Trophoblast cell (in vitro differentiated cells and primary cell): ENCODE results near the gene CDC42EP5.

ENCODE experiments used
- DNase-seq, 2 donors: peaks; one replicate each; pipeline ENCODE4 v3.0.0-alpha.2; 2016
- H2AFZ ChIP-seq: 2 replicates; pipeline ENCODE4 v1.6.1; 2013; ENCODE audit warnings: low read length, moderate library complexity, mild to moderate bottlenecking; ENCODE audit not compliant: insufficient read depth, poor library complexity
- H2AK5ac ChIP-seq: 2 replicates; pipeline ENCODE4 v1.6.1; 2013; ENCODE audit warnings: mild to moderate bottlenecking, low read length
- H2BK120ac ChIP-seq: 2 replicates; pipeline ENCODE4 v1.6.1; 2013; ENCODE audit warnings: low read length, mild to moderate bottlenecking, moderate library complexity; ENCODE audit not compliant: insufficient read depth, poor library complexity
- H2BK12ac ChIP-seq: 2 replicates; pipeline ENCODE4 v1.6.1; 2013; ENCODE audit warnings: mild to moderate bottlenecking, low read length, moderate library complexity
- H2BK5ac ChIP-seq: 2 replicates; pipeline ENCODE4 v1.6.1; 2013; ENCODE audit warnings: low read length, low read depth, moderate library complexity, mild to moderate bottlenecking; ENCODE audit not compliant: poor library complexity
- H3K14ac ChIP-seq: 2 replicates; pipeline ENCODE4 v1.6.1; 2013; ENCODE audit warnings: mild to moderate bottlenecking, low read length
- H3K18ac ChIP-seq: 2 replicates; pipeline ENCODE4 v1.6.1; 2013; ENCODE audit warnings: mild to moderate bottlenecking, low read length
- H3K23ac ChIP-seq: 2 replicates; pipeline ENCODE4 v1.6.1; 2013; ENCODE audit warnings: low read length
- H3K27ac ChIP-seq: 2 replicates; pipeline ENCODE4 v1.5.1; 2013; ENCODE audit warnings: low read depth, mild to moderate bottlenecking, inconsistent platforms, low read length, moderate library complexity
- H3K27me3 ChIP-seq: 2 replicates; pipeline ENCODE4 v1.6.1; 2013; ENCODE audit warnings: inconsistent platforms, mild to moderate bottlenecking, low read length, moderate library complexity; ENCODE audit not compliant: insufficient read depth
- H3K36me3 ChIP-seq, 2 experiments: 1 replicate in 1 of 2; 2 replicates in 1 of 2; pipeline ENCODE4 v1.6.1; 2013; ENCODE audit warnings: low read length in 2 of 2, mild to moderate bottlenecking in 2 of 2, moderate library complexity in 1 of 2; ENCODE audit not compliant: insufficient read depth in 2 of 2, control insufficient read depth in 1 of 2
- H3K4ac ChIP-seq: 2 replicates; pipeline ENCODE4 v1.6.1; 2013; ENCODE audit warnings: low read depth, mild to moderate bottlenecking, low read length, moderate library complexity
- H3K4me1 ChIP-seq, 2 experiments: 1 replicate in 1 of 2; 2 replicates in 1 of 2; pipeline ENCODE4 v1.6.1; 2013; ENCODE audit warnings: low read length in 2 of 2, mild to moderate bottlenecking in 2 of 2, moderate library complexity in 1 of 2; ENCODE audit not compliant: insufficient read depth in 2 of 2, control insufficient read depth in 1 of 2
- H3K4me2 ChIP-seq: 2 replicates; pipeline ENCODE4 v1.6.1; 2013; ENCODE audit warnings: inconsistent platforms, mild to moderate bottlenecking, low read length, moderate library complexity
- H3K4me3 ChIP-seq: 2 replicates; pipeline ENCODE4 v1.5.1; 2013; ENCODE audit warnings: mild to moderate bottlenecking, low read depth, low read length, inconsistent platforms
- H3K79me1 ChIP-seq: one replicate; pipeline ENCODE4 v1.6.1; 2013; ENCODE audit warnings: low read length
- H3K79me2 ChIP-seq: 2 replicates; pipeline ENCODE4 v1.6.1; 2013; ENCODE audit warnings: low read length, mild to moderate bottlenecking; ENCODE audit not compliant: control insufficient read depth, insufficient read depth, poor library complexity
- H3K9ac ChIP-seq: 2 replicates; pipeline ENCODE4 v1.6.1; 2013; ENCODE audit warnings: mild to moderate bottlenecking, low read length
- H3K9me3 ChIP-seq: 2 replicates; pipeline ENCODE4 v1.6.1; 2013; ENCODE audit warnings: low read depth, mild to moderate bottlenecking, control low read depth, inconsistent platforms, low read length; ENCODE audit not compliant: insufficient read depth
- H4K12ac ChIP-seq: 2 replicates; pipeline ENCODE4 v1.6.1; 2013; ENCODE audit warnings: low read depth, mild to moderate bottlenecking, low read length, moderate library complexity
- H4K8ac ChIP-seq: 2 replicates; pipeline ENCODE4 v1.6.1; 2013; ENCODE audit warnings: low read depth, mild to moderate bottlenecking, low read length, moderate library complexity
- H4K91ac ChIP-seq: one replicate; pipeline ENCODE4 v1.6.1; 2013; ENCODE audit warnings: low read depth, mild to moderate bottlenecking, low read length, moderate library complexity
- WGBS: extraction: QIAGEN DNeasy Blood & Tissue Kit; methylation state at CpG from one replicate; pipeline ENCODE4 v1.1.7; 2013; ENCODE audit warnings: missing lambda C conversion rate; ENCODE audit not compliant: insufficient read length, insufficient coverage; ENCODE audit errors: extremely low coverage; 5-methylcytosine and 5-hydroxymethylcytosine counted together

CDC42EP5 gene

DNA sequence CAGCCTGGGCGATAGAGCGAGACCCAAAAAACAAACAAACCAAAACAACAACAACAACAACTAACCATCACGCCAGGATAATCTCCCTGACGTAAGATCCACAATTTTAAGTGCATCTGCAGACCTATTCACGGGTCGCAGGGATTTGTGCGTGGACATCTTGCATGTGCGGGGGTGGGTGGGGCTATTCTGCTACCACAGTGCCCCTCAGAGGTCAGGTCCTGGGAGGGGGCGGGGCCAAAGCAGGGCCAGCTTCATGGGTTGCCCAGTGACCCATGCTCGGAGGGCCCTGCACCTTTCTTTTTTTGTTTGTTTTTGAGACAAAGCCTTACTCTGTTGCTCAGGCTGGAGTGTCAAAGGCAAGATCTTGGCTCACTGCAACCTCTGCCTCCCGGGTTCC lies 2.6 kb upstream of the CDC42EP5 start:
- H3K4me1 ChIP-seq, result peaks cover 12 to 18% of the 10 kb centered on the region in 2 experiments
- no peak overlapping the region for H4K91ac ChIP-seq
- no peak overlapping the region for H3K14ac ChIP-seq
- H3K27me3 ChIP-seq, result peaks cover 7% of the 10 kb centered on the region
- H2BK12ac ChIP-seq, result no peak overlapping the region
- no peaks in the 10 kb centered on the region for H3K9me3 ChIP-seq
- no peak overlapping the region for H3K4me2 ChIP-seq
- H2BK120ac ChIP-seq, result no peak overlapping the region
- H3K27ac ChIP-seq, result no peak overlapping the region
- no peak overlapping the region for H3K4ac ChIP-seq
- H3K79me1 ChIP-seq, result peaks cover 5% of the 10 kb centered on the region
- DNase-seq, result no peak
- H3K36me3 ChIP-seq, result no peaks in the 10 kb centered on the region
- H2AK5ac ChIP-seq, result no peak overlapping the region
- no peak overlapping the region for H3K9ac ChIP-seq
- H3K4me3 ChIP-seq, result no peak overlapping the region
- H2AFZ ChIP-seq, result no peak overlapping the region
- no peak overlapping the region for H4K8ac ChIP-seq
- no peak overlapping the region for H2BK5ac ChIP-seq
- H3K18ac ChIP-seq, result no peak overlapping the region
- H3K23ac ChIP-seq, result no peak overlapping the region
- WGBS, result no CpG with 5 or more reads among the region's 11 CpGs
- H4K12ac ChIP-seq, result no peak overlapping the region
- H3K79me2 ChIP-seq, result no peaks in the 10 kb centered on the region

DNA sequence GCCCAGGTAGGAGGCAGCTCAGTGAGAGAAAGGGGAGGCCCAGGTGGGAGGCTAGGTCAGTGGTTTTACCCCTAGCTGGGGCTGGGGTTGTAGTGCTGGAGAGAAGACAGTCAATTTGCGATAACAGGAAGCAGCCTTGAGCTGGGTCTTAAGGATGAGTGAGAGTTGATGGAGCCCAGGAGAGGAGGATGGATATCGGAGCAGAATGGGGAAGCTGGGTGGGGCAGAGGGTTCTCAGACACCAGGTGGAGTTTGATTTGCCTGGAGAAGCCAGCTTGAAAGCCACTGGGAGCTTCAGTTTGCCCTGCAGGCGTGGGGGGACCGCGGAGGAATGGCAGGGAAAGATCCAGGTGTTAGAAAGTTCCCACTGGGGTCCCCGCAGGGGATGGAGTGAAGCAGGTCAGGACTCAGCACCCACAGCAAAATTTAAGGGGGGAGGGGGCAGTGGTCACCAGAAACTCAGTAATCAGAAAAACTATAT lies 836 bp upstream of the CDC42EP5 start:
- H3K4me3 ChIP-seq, result no peak overlapping the region
- H3K4ac ChIP-seq, result no peak overlapping the region
- WGBS, result no CpG with 5 or more reads among the region's 6 CpGs
- peaks cover 12% of the 10 kb centered on the region for H3K27me3 ChIP-seq
- H3K4me1 ChIP-seq, result peaks cover 12 to 19% of the 10 kb centered on the region in 2 experiments
- peak overlapping the region; percentile 38 for H2AFZ ChIP-seq
- H2BK5ac ChIP-seq, result peak overlapping the region; percentile 7
- H4K12ac ChIP-seq, result no peak overlapping the region
- H4K8ac ChIP-seq, result peak overlapping the region; percentile 59
- H2BK120ac ChIP-seq, result no peak overlapping the region
- no peaks in the 10 kb centered on the region for H3K36me3 ChIP-seq
- H3K9me3 ChIP-seq, result no peaks in the 10 kb centered on the region
- H3K79me2 ChIP-seq, result no peaks in the 10 kb centered on the region
- peak overlapping the region; percentile 48 for H3K14ac ChIP-seq
- no peak for DNase-seq
- no peak overlapping the region for H3K23ac ChIP-seq
- no peak overlapping the region for H3K9ac ChIP-seq
- H3K27ac ChIP-seq, result peak overlapping the region; percentile 11
- no peak overlapping the region for H3K18ac ChIP-seq
- peak overlapping the region; percentile 35 for H2BK12ac ChIP-seq
- H3K4me2 ChIP-seq, result no peak overlapping the region
- peak overlapping the region; percentile 29 for H4K91ac ChIP-seq
- H3K79me1 ChIP-seq, result peaks cover 5% of the 10 kb centered on the region
- peak overlapping the region; percentile 11 for H2AK5ac ChIP-seq

DNA sequence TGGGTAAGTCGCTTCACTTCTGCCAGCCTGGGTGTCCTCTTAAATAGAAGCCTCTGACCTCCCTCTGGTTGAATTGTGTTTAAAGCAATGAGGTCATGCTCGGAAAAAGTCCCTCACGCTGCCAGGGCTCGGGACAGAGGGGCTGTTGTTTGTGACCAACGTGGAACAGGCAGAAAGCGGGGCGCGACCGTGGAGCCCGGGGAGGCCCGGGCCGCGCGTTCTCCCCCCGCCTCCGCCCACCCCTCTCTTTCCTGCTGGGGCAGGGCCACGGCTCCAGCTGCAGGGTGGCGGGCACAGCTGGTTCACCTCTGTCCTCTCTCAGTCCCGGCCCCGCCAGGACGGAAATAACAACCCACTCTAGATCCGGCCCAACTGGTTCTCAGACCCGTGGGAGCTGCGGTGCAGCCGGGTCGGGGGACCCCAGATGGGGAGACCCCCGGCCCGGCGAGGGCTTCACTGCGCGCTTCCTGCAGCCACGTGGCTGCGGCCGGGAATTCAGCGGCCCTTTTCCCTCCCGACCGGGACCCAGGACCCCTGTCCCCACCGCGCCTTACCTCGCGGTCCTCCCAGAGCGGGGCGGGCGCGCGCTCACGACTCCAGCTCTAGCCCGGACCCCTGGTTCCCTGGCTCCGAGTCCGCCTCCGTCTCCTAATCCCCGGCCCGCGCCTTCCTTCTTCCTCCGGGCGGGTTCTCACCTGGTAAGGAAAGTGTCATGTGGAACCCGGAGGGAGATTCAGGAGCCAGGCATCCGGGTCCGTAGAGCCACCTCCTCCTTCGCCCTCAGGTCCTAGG lies 1.9 kb downstream of the CDC42EP5 start:
- no peak overlapping the region for H2BK120ac ChIP-seq
- peak overlapping the region; percentile 55 for H3K4me3 ChIP-seq
- peaks cover 12 to 19% of the 10 kb centered on the region in 2 experiments for H3K4me1 ChIP-seq
- no peak overlapping the region for H3K4ac ChIP-seq
- peak; percentile 72 to 78 for DNase-seq
- H2AFZ ChIP-seq, result no peak overlapping the region
- H3K36me3 ChIP-seq, result no peaks in the 10 kb centered on the region
- no peak overlapping the region for H2AK5ac ChIP-seq
- no peak overlapping the region for H2BK12ac ChIP-seq
- H3K23ac ChIP-seq, result no peak overlapping the region
- H4K91ac ChIP-seq, result peak overlapping the region; percentile 10
- H3K14ac ChIP-seq, result no peak overlapping the region
- peak overlapping the region; percentile 20 for H4K8ac ChIP-seq
- H3K79me2 ChIP-seq, result no peaks in the 10 kb centered on the region
- no peaks in the 10 kb centered on the region for H3K9me3 ChIP-seq
- H3K4me2 ChIP-seq, result peak overlapping the region; percentile 71
- H3K27me3 ChIP-seq, result peaks cover 12% of the 10 kb centered on the region
- whole genome bisulfite sequencing, result no CpG with 5 or more reads among the region's 60 CpGs
- no peak overlapping the region for H4K12ac ChIP-seq
- no peak overlapping the region for H2BK5ac ChIP-seq
- H3K18ac ChIP-seq, result no peak overlapping the region
- H3K9ac ChIP-seq, result no peak overlapping the region
- no peak overlapping the region for H3K27ac ChIP-seq
- peaks cover 5% of the 10 kb centered on the region for H3K79me1 ChIP-seq

DNA sequence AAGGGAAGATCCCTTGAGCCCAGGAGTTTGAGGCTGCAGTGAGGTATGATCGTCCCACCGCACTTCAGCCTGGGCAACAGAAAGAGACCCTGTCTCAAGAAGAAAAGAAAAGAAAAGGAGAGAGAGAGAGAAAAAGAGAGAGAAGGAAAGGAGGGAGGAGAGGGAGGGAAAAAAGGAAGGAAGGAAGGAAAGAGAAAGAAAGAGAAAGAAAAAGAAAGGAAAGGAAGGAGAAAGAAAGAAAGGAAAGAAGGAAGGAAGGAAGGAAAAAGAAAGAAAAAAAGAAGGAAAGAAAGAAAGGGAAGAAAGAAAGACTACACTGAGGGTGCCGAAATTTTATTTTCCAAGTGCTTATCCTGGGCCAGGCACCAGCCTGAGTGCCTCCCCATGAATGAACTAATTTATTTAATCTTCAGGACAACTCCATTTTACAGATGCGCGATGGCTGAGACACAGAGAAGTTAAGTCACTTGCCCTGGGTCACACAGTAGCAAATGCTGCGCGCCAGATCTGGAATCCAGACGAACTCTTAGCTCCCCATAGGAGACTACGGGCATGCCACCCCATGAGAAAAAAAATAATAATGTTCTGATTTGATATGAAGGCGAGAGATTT lies 2.7 kb downstream of the CDC42EP5 start:
- H3K9ac ChIP-seq, result no peak overlapping the region
- no peak overlapping the region for H3K4me3 ChIP-seq
- H3K9me3 ChIP-seq, result no peaks in the 10 kb centered on the region
- no peak overlapping the region for H3K18ac ChIP-seq
- H3K27ac ChIP-seq, result no peak overlapping the region
- H3K4ac ChIP-seq, result no peak overlapping the region
- no peak overlapping the region for H2BK12ac ChIP-seq
- H3K14ac ChIP-seq, result no peak overlapping the region
- no peak overlapping the region for H3K4me2 ChIP-seq
- H3K79me1 ChIP-seq, result peaks cover 5% of the 10 kb centered on the region
- no CpG with 5 or more reads among the region's 10 CpGs for WGBS
- H3K79me2 ChIP-seq, result no peaks in the 10 kb centered on the region
- no peak overlapping the region for H4K91ac ChIP-seq
- H2AFZ ChIP-seq, result no peak overlapping the region
- no peak overlapping the region for H4K12ac ChIP-seq
- H2AK5ac ChIP-seq, result no peak overlapping the region
- no peak overlapping the region for H3K23ac ChIP-seq
- no peak overlapping the region for H2BK5ac ChIP-seq
- no peak for DNase-seq
- H4K8ac ChIP-seq, result no peak overlapping the region
- peaks cover 12% of the 10 kb centered on the region for H3K27me3 ChIP-seq
- peaks cover 12 to 19% of the 10 kb centered on the region in 2 experiments for H3K4me1 ChIP-seq
- H3K36me3 ChIP-seq, result no peaks in the 10 kb centered on the region
- H2BK120ac ChIP-seq, result no peak overlapping the region
